T-helper 2 cell treated with Interferon-gamma antibody and Interleukin-4, amounts not matched to agents 100 ng/mL and 5 ng/mL, for 36 hours (primary cell): ENCODE results near the gene CEP164. TPM values are rescaled to one million over a fixed set of nuclear protein-coding genes. Genes with fewer than 3 reads are reported as not detected.

Experiments used
- intact Hi-C: fragments of 100-400 bp; cut with micrococcal nuclease; formaldehyde crosslinking; loops from one replicate; pipeline ENCODE4 v1.15.1; 2023
- total RNA-seq: library from RNA; stranded (reverse); gene quantifications from 2 replicates; pipeline ENCODE4 v1.2.3, GENCODE V29; 2022

The CEP164 gene
- total RNA-seq, 1 donor from 2014 or later, result 42.0 TPM

GRCh38 chr11:117418737-117419481 lies 91.3 kb downstream of the CEP164 start:
- intact Hi-C loops, result no loop called here

GRCh38 chr11:117419482-117420142 lies 92.0 kb downstream of the CEP164 start:
- intact Hi-C loops, result loop anchor here (10.0 kb wide), 1 partner anchor 205 kb away; no protein-coding TSS in a partner anchor

GRCh38 chr11:117420143-117420485 lies 92.5 kb downstream of the CEP164 start:
- intact Hi-C loops, result loop anchor here (10.0 kb wide), 1 partner anchor 205 kb away; no protein-coding TSS in a partner anchor

DNA sequence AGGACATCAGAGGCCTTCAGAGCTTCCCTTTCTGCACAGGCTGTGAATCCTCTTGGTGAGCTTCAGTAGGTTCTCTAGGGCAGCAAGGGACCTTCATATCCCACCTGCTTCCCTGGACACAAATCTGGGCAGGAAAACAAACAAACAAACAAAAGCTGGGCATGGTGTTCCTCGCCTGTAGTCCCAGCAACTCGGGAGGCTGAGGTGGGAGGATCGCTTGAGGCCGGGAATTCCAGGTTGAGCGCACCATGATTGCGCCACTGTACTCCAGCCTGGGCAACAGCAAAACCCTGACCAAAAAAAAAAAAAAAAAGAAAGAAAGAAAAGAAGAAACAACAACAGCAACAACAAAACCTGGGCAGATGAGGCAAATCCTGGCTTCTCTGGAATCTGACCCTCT lies 92.9 kb downstream of the CEP164 start:
- intact Hi-C loops, result loop anchor here (10.0 kb wide), 1 partner anchor 204 kb away; no protein-coding TSS in a partner anchor

DNA sequence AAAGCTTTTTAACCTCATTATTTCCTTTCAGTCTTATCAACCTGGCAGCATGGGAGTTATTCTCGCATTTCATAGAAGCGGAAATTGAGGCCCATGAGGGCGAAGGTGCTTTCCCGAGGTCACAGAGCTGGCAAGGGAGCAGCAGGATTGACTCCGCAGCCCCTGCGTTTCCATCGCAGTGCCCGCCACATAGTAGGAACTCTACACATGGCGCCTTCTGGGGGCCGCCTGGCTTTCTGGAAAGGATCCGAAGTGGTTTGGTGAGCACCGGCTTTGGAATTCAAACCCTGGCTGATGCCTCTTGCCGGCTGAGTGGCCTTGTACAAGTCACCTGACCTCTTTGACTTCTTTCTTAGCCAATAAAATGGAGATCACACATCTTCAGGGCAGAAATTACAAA lies 93.4 kb downstream of the CEP164 start:
- intact Hi-C loops, result loop anchor here (10.0 kb wide), 1 partner anchor 204 kb away; no protein-coding TSS in a partner anchor

- intact Hi-C loops, result loop anchor here (10.0 kb wide), 1 partner anchor 203 kb away; no protein-coding TSS in a partner anchor
These were observed 93.8 kb downstream of the CEP164 start for GRCh38 chr11:117421476-117421875.

DNA sequence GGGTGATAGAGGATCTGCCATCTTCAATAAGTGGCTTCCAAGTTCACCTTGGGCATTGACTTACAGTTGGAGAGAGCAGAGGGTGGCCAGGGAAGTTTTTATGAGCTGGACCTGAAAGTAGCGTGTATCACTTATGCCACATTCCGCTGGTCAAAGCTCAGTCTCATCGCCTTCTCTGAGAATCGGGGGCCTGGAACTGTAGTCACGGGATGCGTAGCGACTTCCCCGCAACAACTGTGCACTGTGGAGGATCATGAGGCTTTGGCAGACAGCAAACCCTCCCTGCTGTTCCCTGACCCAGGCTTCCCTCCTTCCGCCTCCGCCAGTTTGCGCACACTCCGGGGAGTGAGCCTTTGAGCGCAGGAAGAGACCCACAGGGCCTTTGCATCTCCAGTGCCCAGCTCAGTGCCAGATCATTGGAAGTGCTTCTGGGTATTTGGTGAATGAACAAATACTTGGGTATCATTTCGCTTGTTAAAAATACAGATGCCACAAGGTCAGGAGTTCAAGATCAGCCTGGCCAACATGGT lies 95.5 kb downstream of the CEP164 start:
- intact Hi-C loops, result loop anchor here (10.0 kb wide), 1 partner anchor 202 kb away; no protein-coding TSS in a partner anchor

- intact Hi-C loops, result loop anchor here (5.0 to 10.0 kb wide), 2 partner anchors 200 to 393 kb away; no protein-coding TSS in a partner anchor
These were observed 97.1 kb downstream of the CEP164 start for GRCh38 chr11:117424781-117425180.

DNA sequence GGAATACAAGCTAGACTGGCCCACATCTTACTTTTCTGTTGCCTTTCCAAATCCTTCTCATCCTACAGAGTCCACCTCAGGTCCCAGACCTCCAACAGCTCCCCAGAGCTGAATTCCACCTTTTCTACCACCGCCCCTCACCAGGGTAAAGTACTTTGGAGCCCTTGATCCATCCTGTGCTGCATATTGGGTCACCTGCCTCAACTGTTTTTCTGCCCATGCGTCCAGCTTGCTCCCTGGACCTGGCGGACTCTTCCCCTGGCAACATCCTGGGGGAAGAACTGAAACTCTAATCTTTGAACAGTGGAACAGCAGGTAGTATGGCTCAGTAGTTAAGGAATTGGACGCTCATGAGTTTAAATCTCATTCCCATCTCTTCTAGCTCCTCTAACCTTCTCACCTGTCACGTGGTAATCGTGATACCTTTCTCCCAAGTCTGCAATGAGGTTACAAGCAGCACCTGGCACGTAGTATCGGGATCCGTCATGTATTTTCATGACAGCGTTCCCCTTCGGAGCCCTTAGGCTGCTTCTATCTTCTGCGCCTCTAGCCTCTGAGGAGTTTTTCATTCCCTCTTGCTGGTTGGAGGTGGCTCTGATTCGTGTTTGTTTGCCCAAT lies 98.1 kb downstream of the CEP164 start:
- intact Hi-C loops, result loop anchor here (5.0 to 10.0 kb wide), 2 partner anchors 199 to 392 kb away; no protein-coding TSS in a partner anchor

DNA sequence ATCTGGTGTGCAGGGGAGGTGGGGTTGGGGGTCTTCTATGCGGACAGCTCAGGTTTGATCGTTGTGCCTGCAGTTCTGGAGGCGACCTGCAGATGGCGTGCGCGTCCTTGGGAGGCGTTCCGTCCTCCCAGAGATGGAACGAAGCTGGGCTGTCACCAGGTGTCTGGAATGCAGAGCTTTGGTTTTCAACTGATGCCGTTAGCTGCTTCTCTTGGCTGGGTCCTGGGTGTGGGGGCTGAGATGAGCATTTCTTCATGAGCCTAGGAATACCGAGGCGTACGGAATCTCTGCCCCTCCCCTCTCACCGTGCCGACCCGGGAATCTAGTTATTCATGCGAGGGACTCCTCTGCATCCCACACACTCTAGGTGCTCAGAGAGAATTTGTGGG lies 98.6 kb downstream of the CEP164 start:
- intact Hi-C loops, result loop anchor here (5.0 to 10.0 kb wide), 2 partner anchors 199 to 391 kb away; no protein-coding TSS in a partner anchor

GRCh38 chr11:117426941-117427340 lies 99.3 kb downstream of the CEP164 start:
- intact Hi-C loops, result loop anchor here (5.0 to 10.0 kb wide), 2 partner anchors 198 to 390 kb away; no protein-coding TSS in a partner anchor

- intact Hi-C loops, result loop anchor here (5.0 to 10.0 kb wide), 2 partner anchors 197 to 390 kb away; no protein-coding TSS in a partner anchor
These were observed 99.8 kb downstream of the CEP164 start for GRCh38 chr11:117427356-117427874.

DNA sequence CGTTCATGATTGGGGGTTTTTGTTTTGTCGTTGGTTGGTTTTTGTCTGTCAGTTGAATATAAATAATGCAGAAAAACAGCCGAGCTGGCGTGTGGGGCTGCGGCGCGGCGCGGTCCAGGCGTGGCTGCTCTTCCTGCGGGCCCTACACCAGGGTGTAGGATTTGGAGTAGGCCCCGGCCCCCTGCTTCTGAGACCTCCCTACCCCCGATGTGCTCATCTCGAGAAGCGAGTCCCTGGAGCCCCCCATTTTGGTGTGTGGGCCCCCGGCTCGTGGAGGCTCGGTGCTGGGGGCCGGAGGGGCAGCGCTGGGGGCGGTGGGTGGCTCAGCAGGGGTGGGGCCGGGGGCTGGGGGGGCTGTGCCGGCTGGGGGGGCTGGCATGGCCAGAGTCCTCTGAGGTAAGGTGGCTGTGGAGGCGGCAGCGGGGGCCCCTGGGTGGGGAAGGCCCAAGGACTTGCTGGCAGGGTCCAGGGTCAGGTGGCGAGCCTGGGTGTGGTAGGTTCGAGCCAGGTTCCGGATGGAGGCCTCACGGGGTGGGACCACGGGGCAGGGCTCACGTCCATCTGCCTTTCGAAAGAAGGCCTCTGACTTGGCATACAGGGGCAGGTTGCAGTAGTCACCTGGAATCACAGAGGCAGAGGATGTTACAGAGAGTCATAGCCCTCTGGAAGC lies 100.7 kb downstream of the CEP164 start:
- intact Hi-C loops, result loop anchor here (5.0 to 10.0 kb wide), 2 partner anchors 196 to 389 kb away; no protein-coding TSS in a partner anchor

DNA sequence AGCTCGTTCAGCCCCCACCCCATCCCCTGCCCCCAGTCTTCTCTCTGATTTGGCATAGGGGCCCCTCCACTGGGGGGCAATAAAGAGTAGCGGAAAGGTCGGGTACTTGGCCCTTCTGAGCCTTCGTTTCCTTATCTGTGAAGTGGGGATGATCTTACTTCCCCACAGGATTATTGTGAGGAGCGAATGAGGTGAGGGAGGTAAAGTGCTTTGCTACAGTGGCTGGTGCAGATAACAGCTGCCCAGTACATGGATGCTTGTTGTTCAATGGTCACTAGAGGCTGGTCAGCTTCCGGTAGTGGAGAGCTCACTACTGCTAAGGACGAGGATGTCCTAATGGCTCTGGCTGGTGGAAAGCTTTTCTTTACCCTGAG lies 101.2 kb downstream of the CEP164 start:
- intact Hi-C loops, result loop anchor here (5.0 to 10.0 kb wide), 2 partner anchors 196 to 388 kb away; no protein-coding TSS in a partner anchor

- intact Hi-C loops, result no loop called here
These were observed 102.8 kb downstream of the CEP164 start for GRCh38 chr11:117430293-117430955.

GRCh38 chr11:117431436-117431835 lies 103.8 kb downstream of the CEP164 start:
- intact Hi-C loops, result no loop called here

DNA sequence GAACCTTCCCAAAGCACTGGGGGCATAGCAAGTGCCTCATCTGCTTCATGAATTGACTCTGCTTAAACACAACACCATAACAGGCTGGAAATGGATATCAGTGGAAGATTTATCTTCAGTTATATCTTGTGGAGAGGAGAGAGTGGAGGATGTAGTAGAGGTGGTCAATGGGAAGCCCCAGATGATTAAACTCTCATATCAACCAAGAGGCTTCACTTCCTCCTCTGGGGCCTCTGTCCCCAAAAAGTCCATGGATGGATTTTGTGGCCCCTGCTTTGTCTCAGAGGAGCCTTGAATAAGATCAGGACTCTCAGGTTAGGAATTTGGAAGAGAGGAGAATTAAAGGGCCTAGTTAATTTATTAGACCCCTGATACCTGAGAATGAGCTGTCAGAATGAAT lies 106.1 kb downstream of the CEP164 start:
- intact Hi-C loops, result no loop called here

DNA sequence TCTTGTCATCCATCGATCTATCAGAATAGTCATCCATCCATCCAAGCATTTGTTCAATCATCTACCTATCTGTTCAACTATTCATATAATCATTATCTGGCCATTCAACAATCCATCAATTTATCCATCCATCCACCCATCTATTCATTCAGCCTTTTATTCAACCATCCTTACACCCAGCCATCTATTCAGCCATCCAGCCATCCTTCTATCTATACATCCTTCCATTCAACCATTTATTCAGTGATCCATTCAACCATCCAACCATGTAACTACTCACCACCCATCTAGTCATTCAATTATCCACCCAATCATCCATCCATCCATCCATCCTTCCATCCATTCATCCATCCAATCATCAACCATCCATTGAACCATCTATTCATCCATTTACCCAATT lies 106.8 kb downstream of the CEP164 start:
- intact Hi-C loops, result no loop called here

GRCh38 chr11:117435326-117435725 lies 107.7 kb downstream of the CEP164 start:
- intact Hi-C loops, result no loop called here
